GM18519 (cell line): Measurements from ENCODE around the gene RAB11B.
"Not testable (repeated sequence)": the region's sequence is repeated elsewhere in the genome, so short reads cannot be mapped to it uniquely, and the experiment has no call there.

Experiments used
- ATAC-seq: cut with Tn5 transposase; IDR thresholded peaks from one replicate; pipeline ENCODE4 v1.9.1; 2021; ENCODE audit warnings: mild to moderate bottlenecking, moderate library complexity; ENCODE audit not compliant: unreplicated experiment, low FRiP score

The RAB11B gene

DNA sequence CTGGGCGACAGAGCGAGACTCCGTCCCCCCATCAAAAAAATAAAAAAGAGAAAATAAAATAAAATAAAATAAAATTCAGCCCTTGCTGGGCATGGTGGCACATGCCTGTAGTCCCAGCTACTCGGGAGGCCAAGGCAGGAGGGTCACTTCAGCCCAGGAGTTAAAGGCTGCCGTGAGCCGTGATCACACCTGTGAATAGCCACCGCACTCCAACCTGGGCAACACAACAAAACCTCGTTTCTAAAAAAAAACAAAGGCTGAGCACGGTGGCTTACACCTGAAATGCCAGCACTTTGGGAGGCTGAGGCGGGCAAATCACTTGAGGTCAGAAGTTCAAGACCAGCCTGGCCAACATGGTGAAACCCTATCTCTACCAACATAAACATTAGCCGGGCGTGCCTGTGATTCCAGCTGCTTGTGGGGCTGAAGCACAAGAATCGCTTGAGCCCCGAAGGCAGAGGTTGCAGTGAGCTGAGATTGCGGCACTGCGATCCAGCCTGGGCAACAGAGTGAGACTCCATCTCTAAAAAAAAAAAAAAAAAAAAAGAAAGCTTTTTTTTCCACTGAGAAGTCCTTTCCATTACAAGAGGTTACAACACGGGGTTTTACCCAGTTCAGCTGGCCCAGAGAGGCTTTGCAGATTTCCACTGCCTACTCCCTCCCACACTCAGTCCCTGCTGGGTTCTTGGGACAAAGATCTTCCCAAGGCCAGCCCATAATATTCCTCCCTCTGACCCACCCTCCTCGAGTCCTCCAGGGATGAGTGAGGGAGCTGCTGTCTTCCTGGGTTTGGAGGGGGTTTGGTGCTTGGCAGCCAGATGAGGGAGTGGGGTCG lies 19.8 kb upstream of the RAB11B start:
- ATAC-seq = no peak

DNA sequence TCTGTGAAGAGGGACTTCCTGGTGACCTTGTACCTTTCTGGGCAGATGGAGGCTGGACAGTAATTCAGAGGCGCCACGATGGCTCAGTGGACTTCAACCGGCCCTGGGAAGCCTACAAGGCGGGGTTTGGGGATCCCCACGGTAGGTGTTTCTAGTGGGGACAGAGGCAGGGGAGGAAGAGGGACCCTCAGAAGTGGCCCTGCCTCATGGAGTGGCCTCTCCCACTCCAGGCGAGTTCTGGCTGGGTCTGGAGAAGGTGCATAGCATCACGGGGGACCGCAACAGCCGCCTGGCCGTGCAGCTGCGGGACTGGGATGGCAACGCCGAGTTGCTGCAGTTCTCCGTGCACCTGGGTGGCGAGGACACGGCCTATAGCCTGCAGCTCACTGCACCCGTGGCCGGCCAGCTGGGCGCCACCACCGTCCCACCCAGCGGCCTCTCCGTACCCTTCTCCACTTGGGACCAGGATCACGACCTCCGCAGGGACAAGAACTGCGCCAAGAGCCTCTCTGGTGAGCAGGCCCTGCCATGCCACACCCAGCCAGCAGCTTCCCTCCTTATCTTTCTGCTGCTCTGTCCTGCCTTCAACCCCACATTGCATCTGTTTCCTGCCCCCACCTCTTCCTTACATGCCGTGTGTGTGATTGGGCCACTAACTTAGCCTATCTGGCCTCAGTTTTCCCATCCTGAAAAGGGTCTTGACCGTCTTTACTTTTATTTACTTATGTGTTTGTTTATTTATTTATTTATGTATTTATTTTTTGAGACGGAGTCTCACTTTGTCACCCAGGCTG lies 19.0 kb upstream of the RAB11B start:
- no peak for ATAC-seq

DNA sequence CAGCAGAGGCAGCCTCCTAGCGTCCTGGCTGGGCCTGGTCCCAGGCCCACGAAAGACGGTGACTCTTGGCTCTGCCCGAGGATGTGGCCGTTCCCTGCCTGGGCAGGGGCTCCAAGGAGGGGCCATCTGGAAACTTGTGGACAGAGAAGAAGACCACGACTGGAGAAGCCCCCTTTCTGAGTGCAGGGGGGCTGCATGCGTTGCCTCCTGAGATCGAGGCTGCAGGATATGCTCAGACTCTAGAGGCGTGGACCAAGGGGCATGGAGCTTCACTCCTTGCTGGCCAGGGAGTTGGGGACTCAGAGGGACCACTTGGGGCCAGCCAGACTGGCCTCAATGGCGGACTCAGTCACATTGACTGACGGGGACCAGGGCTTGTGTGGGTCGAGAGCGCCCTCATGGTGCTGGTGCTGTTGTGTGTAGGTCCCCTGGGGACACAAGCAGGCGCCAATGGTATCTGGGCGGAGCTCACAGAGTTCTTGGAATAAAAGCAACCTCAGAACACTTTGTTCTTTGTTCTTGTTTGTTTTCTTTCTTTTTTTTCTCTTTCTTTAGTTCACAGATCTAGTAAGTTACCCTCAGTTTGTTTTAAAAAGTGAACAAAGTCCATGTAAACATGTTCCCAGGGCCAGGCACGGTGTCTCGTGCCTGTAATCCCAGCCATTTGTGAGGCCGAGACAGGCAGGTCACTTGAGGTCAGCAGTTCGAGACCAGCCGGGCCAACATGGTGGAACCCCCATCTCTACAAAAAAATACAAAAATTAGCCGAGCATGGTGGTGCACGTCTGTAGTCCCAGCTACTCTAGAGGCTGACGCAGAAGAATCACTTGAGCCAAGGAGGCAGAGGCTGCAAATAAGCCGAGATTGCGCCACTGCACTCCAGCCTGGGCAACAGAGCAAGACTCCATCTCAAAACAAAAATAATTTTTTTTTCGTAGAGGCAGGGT lies 16.0 kb upstream of the RAB11B start:
- ATAC-seq = no peak

DNA sequence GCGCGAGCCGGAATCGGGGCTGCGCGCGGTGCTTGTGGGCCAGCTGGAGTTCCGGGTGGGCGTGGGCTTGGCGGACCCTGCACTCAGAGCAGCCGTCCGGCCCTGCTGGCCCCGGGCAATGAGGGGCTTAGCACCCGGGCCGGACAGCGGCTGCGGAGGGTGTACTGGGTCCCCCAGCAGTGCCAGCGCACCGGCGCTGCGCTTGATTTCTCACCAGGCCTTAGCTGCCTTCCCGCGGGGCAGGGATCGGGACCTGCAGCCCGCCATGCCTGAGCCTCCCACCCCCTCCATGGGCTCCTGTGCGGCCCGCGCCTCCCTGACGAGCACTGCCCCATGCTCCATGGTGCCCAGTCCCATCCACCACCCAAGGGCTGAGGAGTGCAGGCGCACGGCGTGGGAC lies 14.4 kb upstream of the RAB11B start:
- ATAC-seq = not testable (repeated sequence)

DNA sequence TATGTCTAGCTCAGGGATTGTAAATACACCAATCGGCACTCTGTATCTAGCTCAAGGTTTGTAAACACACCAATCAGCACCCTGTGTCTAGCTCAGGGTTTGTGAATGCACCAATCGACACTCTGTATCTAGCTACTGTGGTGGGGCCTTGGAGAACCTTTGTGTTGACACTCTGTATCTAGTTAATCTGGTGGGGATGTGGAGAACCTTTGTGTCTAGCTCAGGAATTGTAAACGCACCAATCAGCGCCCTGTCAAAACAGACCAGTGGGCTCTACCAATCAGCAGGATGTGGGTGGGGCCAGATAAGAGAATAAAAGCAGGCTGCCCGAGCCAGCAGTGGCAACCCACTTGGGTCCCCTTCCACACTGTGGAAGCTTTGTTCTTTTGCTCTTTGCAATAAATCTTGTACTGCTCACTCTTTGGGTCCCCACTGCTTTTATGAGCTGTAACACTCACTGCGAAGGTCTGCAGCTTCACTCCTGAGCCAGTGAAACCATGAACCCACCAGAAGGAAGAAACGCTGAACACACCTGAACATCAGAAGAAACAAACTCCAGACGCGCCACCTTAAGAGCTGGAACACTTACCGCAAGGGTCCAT lies 13.7 kb upstream of the RAB11B start:
- not testable (repeated sequence) for ATAC-seq

DNA sequence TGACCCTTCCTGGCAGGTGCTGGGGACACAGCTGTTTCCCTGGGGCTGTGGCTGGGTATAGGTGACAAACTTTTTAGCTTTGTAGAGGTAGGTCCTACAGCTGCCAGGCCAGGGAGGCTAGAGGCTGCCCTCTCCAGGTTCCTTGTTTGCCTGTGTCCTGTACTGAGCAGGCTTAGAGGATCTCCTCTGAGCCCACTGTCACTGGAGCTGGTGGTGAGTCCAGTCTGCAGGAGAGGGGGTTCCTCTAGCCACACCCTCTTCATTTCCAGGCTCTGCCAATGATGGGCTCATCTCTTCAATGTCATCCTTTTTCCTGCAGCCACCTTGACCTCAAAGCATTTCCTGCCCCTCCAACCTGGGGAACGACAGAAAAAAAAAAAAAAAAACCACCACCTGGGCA lies 12.6 kb upstream of the RAB11B start:
- ATAC-seq = no peak

DNA sequence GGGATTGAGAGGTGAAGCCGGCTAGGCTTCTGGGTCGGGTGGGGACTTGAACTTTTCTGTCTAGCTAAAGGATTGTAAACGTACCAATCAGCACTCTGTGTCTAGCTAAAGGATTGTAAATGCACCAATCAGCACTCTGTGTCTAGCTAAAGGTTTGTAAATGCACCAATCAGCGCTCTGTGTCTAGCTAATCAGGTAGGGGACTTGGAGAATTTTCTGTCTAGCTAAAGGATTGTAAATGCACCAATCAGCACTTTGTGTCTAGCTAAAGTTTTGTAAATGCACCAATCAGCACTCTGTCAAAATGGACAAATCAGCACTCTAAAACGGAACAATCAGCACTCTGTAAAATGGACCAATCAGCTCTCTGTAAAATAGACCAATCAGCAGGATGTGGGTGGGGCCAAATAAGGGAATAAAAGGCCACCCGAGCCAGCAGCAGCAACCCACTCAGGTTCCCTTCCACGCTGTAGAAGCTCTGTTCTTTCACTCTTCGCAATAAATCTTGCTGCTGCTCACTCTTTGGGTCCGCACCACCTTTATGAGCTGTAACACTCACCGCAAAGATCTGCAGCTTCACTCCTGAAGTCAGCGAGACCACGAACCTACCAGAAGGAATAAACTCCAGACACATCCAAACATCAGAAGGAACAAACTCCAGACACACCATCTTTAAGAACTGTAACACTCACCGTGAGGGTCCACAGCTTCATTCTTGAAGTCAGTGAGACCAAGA lies 10.8 kb upstream of the RAB11B start:
- ATAC-seq = not testable (repeated sequence)

DNA sequence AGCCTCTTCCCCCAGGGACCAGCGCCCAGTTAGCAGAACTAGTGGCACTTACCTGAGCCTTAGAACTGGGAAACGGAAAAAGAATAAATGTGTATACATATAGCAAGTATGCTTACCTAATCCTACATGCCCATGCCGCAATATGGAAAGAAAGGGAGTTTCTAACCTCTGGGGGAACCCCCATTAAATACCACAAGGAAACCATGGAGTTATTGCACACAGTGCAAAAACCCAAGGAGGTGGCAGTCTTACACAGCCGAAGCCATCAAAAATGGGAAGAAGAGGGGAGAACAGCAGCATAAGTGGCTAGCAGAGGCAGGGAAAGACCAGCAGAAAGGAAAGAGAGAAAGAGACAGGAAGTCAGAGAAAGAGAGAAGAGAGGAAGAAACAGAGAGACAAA lies 5.6 kb upstream of the RAB11B start:
- not testable (repeated sequence) for ATAC-seq

DNA sequence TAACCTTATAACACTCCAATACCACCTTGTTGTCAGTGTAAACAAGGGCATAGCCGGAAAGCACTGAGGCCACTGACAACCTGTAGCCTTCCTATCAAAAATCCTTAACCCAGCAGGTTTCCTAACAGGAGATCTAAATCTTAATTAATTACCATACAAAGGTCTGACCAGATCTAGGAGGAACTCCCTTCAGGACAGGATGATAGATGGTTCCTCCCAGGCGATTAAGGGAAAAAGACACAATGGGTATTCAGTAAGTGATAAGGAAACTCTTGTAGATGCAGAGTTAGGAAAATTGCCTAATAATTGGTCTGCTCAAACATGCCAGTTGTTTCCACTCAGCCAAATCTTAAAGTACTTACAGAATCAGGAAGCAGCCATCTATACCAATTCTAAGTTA lies 5.1 kb upstream of the RAB11B start:
- ATAC-seq = not testable (repeated sequence)

DNA sequence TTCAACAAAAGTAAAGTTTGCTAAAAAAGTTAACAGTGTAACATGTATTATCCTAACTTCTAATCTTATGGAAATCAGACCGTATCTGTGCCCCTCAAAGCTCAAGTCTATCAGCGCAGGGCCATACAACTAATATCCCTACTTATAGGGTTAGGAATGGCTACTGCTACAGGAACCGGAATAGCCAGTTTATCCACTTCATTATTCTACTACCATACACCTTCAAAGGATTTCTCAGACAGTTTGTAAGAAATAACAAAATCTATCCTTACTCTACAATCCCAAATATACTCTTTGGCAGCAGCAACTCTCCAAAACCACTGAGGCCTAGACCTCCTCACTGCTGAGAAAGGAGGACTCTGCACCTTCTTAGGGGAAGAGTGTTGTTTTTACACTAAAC lies 4.6 kb upstream of the RAB11B start:
- not testable (repeated sequence) for ATAC-seq

DNA sequence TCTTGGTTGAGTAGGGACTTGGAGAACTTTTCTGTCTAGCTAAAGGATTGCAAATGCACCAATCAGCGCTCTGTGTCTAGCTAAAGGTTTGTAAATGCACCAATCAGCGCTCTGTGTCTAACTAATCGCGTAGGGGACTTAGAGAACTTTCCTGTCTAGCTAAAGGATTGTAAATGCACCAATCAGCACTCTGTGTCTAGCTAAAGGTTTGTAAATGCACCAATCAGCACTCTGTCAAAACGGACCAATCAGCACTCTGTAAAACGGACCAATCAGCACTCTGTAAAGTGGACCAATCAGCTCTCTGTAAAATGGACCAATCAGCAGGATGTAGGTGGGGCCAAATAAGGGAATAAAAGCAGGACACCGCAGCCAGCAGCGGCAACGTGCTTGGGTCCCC lies 3.7 kb upstream of the RAB11B start:
- ATAC-seq = not testable (repeated sequence)

DNA sequence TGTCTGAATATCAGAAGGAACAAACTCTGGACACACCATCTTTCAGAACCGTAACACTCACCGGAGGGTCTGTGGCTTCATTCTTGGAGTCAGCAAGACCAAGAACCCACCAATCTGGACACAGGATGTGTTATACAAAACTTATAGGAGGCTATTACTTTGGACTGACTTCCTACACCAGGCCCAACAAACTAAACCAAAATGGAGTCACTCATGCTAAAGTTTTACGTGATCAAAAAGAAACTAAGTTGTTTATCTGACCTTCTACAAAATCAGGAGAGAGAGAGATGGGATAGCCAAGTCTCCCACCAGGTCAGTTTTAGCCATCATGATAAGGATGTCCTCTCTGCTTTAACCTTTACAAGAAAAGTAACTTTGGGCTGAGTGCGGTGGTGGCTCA lies 3.2 kb upstream of the RAB11B start:
- ATAC-seq = no peak

DNA sequence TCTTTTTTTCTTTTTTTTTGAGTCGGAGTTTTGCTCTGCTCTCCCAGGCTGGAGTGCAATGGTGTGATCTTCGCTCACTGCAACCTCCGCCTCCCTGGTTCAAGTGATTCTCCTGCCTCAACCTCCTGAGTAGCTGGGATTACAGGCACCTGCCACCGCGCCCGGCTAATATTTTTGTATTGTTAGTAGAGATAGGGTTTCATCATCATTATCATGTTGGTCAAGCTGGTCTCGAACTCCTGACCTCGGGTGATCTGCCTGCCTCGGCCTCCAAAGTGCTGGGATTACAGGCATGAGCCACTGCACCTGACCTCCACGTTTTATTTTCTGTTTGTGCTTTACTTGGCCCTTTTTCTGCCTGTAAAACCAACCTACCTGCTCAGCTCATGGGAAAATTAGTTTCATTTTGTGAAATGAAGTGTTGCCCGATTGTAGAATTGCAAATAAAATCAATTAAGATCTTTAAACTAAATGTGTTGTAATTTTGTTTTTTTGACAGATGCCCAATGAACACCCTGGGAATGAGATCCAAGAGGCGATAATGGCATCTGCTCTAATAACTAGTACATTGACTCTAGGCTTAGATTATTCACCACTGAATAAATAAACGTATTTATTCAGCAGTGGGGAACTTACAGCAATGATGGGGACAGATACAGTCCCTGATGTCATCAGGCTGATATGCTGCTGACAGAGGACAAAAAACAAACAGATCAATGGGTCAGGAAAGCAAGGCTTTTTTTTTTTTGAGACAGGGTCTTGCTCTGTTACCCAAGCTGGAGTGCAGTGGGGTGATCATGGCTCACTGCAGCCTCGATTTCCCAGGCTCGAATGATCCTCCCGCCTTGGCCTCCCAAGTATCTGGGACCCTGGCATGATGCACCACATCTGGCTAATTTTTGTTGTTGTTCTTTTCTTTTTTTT lies 2.2 kb upstream of the RAB11B start:
- no peak for ATAC-seq

DNA sequence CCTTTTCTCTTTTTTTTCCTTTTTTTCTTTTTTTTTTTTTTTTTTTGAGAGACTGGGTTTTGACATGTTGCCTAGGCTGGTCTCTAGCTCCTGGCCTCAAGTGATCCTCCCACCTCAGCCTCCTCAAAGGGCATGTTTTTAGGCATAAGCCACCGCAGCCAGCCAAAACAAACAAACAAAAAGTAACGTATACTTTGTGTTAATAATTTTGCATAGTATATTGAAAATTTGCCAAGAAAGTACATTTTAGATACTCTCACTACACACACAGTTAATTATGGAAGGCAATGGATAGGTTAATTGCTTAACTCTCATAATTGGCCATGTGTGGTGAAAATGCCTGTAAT lies 1.6 kb upstream of the RAB11B start:
- no peak for ATAC-seq

DNA sequence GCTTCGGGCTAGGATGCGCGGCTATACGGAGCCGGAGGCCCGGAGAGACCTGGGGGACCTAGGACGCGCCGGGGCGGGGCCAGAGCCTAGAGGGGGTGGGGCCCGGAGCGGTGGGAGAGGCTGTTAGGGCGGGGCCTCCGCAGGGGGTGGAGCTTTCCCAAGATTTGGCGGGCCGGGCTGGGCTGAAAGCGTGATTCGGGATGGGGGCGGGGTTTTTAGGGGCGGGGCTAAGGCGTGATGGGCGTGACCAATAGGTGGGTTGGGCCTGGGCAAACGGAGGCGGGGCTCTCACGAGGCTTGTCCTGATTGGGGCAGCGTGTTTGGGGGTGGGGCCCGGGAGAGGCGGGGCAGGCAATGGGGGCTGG lies 439 bp downstream of the RAB11B start:
- ATAC-seq = peak; percentile 7

DNA sequence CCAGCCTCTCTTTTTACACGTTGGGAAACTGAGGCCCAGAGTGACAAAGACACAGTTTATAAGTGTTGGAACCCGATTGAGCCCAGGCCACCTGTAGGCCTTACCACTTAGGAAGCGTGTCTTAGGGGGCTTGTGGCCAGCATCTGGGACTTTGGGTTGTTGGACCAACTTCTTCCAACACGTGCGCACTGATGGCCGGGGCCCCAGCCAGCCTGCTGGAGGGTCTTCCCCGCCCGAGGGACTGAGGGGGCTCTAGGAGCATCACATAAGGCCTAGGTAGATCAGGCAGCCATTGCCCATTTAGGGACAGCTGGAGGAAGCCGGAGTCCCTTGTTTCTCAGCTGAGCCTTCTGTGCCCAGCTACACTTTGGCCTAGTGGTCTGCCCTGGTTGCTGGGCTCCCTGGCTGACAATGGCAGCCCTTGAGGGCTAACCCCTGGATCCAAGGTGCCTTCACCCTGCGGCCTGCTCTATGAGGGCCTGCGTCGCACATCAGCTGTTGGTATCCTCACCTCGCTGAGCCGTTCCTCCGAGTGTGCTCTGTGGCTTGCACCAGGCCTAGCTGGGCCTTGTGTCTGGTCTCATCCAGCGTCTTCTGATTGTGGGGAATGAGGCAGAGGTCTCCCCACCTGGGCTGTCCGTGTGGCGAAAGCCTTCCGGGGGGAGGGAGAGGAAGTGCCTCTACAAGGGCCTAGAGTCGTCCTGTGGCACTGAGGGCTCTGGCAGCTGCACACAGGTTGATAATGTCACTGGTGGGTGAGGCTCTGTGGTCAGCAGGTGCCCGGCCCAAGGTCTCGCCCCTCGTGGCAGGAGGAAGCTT lies 1.2 kb downstream of the RAB11B start:
- ATAC-seq = no peak

DNA sequence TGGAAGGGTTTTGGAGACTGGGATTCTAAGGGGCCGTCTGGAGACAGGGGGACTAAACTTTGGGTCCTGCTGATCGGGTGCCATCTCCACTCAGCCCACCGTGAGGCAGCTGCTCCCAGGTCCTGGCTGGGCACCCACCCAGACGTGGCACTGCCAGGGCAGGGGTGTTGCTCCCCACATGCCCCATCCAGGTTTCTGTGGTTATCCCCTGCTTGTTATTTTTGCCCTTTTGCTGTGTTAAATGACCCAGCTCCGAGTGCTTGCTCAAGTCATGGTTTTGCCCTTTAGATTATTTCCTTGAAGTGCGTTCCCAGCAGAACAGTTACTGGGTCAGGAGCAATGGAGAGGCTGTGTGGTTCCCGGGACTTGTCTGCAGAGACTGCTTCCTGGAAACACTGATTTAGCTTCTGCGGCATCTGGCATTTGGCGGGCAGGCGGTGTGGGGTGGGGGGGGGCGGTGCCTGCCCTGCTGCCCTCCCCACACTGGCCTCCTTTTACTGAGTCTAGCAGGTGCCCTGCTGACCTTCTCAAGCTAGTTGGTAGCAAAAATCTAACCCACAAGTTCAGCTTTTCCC lies 1.9 kb downstream of the RAB11B start:
- no peak for ATAC-seq
